Measurements from ENCODE around the gene IARS1.

The IARS1 gene

GRCh38 chr9:92293452-92294296 lies at the start of gene IARS1:
Gene IARS1 (minus strand): TSS chr9:92293697. CDS start chr9:92289419, 4,278 bp downstream.
- peak; percentile 93 for DNase-seq

GRCh38 chr9:92342825-92343488 lies 49.5 kb upstream of the IARS1 start:
- DNase-seq, result no peak

- DNase-seq, result no peak
Observed at GRCh38 chr9:92341578-92341977, 48.1 kb upstream of the IARS1 start.

GRCh38 chr9:92333282-92333634 lies 39.8 kb upstream of the IARS1 start:
- no peak for DNase-seq

GRCh38 chr9:92332577-92333281 lies 39.2 kb upstream of the IARS1 start:
- no peak for DNase-seq

GRCh38 chr9:92328225-92328624 lies 34.7 kb upstream of the IARS1 start:
- DNase-seq, result no peak

GRCh38 chr9:92327283-92327850 lies 33.9 kb upstream of the IARS1 start:
- DNase-seq, result no peak

GRCh38 chr9:92325991-92326500 lies 32.5 kb upstream of the IARS1 start:
- no peak for DNase-seq

GRCh38 chr9:92325269-92325990 lies 31.9 kb upstream of the IARS1 start, which contains the start of the genes CENPP and NOL8:
Gene CENPP (plus strand): TSS chr9:92325953.
Gene NOL8 (minus strand): TSS chr9:92325350. CDS start chr9:92324161, 1,189 bp downstream.
- DNase-seq, result peak; percentile 69

- DNase-seq, result no peak
Observed at GRCh38 chr9:92324889-92325268, 31.4 kb upstream of the IARS1 start.

GRCh38 chr9:92324431-92324830 lies 30.9 kb upstream of the IARS1 start:
- DNase-seq, result no peak

GRCh38 chr9:92315456-92315855 lies 22.0 kb upstream of the IARS1 start:
- DNase-seq, result no peak

GRCh38 chr9:92313624-92314012 lies 20.1 kb upstream of the IARS1 start:
- no peak for DNase-seq

GRCh38 chr9:92312887-92313623 lies 19.6 kb upstream of the IARS1 start:
- no peak for DNase-seq

GRCh38 chr9:92310562-92310961 lies 17.1 kb upstream of the IARS1 start:
- DNase-seq, result no peak

GRCh38 chr9:92308893-92309292 lies 15.4 kb upstream of the IARS1 start:
- no peak for DNase-seq

GRCh38 chr9:92300936-92301335 lies 7.4 kb upstream of the IARS1 start:
- DNase-seq, result no peak

- no peak for DNase-seq
Observed at GRCh38 chr9:92299116-92299515, 5.6 kb upstream of the IARS1 start.

GRCh38 chr9:92298036-92298435 lies 4.5 kb upstream of the IARS1 start:
- no peak for DNase-seq

- DNase-seq, result no peak
Observed at GRCh38 chr9:92297611-92298010, 4.1 kb upstream of the IARS1 start.

GRCh38 chr9:92295827-92296258 lies 2.3 kb upstream of the IARS1 start:
- no peak for DNase-seq

Data from NK-92 treated with Interleukin-12 subunit alpha and Interleukin-12 subunit beta, amount 100 ng/mL, for 24 hours (cell line).